GM12872 (cell line): ENCODE measurements around the gene GAS1.

Experiments used
- CTCF ChIP-seq: IDR thresholded peaks from 3 replicates; pipeline ENCODE4 v1.5.1; 2011; ENCODE audit warnings: low read depth, mild to moderate bottlenecking, low read length, moderate library complexity; ENCODE audit not compliant: insufficient read depth

The GAS1 gene

GRCh38 chr9:86921151-86921923, 26.0 kb downstream of the GAS1 start:
- TF ChIP-seq CTCF, result no peak

GRCh38 chr9:86918556-86918955, 28.8 kb downstream of the GAS1 start:
- no peak for TF ChIP-seq CTCF

- no peak for TF ChIP-seq CTCF
These were observed 35.1 kb downstream of the GAS1 start for GRCh38 chr9:86912210-86912609.

GRCh38 chr9:86909388-86909787, 37.9 kb downstream of the GAS1 start:
- no peak for TF ChIP-seq CTCF

- no peak for TF ChIP-seq CTCF
These were observed 39.0 kb downstream of the GAS1 start for GRCh38 chr9:86908261-86908660.

GRCh38 chr9:86907346-86907745, 40.0 kb downstream of the GAS1 start:
- no peak for TF ChIP-seq CTCF

GRCh38 chr9:86903734-86904085, 43.6 kb downstream of the GAS1 start:
- no peak for TF ChIP-seq CTCF
